Spinal cord (tissue), 10 donors: ENCODE data around the gene CCZ1. TPM values are rescaled to one million over a fixed set of nuclear protein-coding genes. Genes with fewer than 3 reads are reported as not detected.
"Not testable (repeated sequence)": the region's sequence is repeated elsewhere in the genome, so short reads cannot be mapped to it uniquely, and the experiment has no call there.

ENCODE experiments used
- DNase-seq, 6 donors: peaks; one replicate each; pipeline versions ENCODE4 v3.0.0 to v3.0.0-alpha.2; 2013 to 2015; ENCODE audit warnings: low spot score in 6 of 6, low read depth in 4 of 6
- H3K27ac ChIP-seq: one replicate; pipeline ENCODE4 v1.5.1; 2013; ENCODE audit warnings: low read depth, low read length, control low read depth
- H3K27me3 ChIP-seq: one replicate; pipeline ENCODE4 v1.6.1; 2013; ENCODE audit warnings: low read length; ENCODE audit not compliant: control insufficient read depth, insufficient read depth
- H3K36me3 ChIP-seq: one replicate; pipeline ENCODE4 v1.6.1; 2013; ENCODE audit warnings: low read length; ENCODE audit not compliant: control insufficient read depth, insufficient read depth
- H3K4me1 ChIP-seq: one replicate; pipeline ENCODE4 v1.6.1; 2013; ENCODE audit warnings: low read length; ENCODE audit not compliant: control insufficient read depth, insufficient read depth
- H3K4me3 ChIP-seq: one replicate; pipeline ENCODE4 v1.5.1; 2013; ENCODE audit warnings: low read depth, low read length, control low read depth
- H3K9me3 ChIP-seq: one replicate; pipeline ENCODE4 v1.6.1; 2013; ENCODE audit warnings: low read length; ENCODE audit not compliant: control insufficient read depth, insufficient read depth
- whole genome bisulfite sequencing: methylation state at CpG from one replicate; pipeline ENCODE4 v1.1.5; 2013; ENCODE audit warnings: missing lambda C conversion rate; ENCODE audit not compliant: insufficient coverage; 5-methylcytosine and 5-hydroxymethylcytosine counted together
- polyA plus RNA-seq, 2 donors: library from polyadenylated mRNA; unstranded; fragments of 120-200 nt; gene quantifications; one replicate each; pipeline ENCODE4 v1.2.1, GENCODE V29; 2013; ENCODE audit not compliant: insufficient read length in 2 of 2
- total RNA-seq, 2 donors: library from RNA; depleted of rRNA in 1 of 2; stranded (reverse); fragments of 120-200 nt in 1 of 2; fragments of >200 nt in 1 of 2; gene quantifications; one replicate each; pipeline versions ENCODE4 v1.2.3 to v1.2.4, GENCODE V29; 2013 to 2014
- donor health status: healthy.

CCZ1 gene
- total and polyA plus RNA-seq, 4 donors: 47.1 to 102 (median 84.5) TPM

DNA sequence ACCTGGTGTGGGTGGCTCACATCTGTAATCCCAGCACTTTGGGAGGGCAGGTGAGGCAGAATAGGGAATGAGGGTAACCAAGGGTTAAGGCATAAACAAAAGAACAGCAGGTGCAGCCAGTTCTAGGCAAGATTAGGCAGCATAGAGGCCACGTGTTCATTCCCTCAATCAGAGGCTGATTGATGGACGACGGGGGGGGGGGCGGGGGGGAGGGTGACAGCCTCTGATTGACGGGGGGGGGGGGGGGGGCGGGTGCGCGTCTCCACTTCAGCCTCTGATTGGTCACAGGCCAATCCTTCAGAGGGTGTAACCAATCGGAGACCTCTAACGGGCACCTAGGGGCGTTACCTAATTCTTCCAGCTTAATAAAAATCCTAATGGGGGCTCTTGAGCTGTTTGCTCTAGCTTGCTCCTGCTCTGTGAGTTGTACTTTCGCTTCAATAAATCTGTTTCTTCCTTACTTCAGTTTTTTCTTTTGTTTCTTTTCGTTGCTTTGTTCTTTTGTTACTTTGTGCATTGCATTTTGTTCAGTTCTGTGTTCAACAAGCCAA is 1.1 kb upstream of the CCZ1 start:
- not testable (repeated sequence) for DNase-seq, H3K27me3 ChIP-seq, H3K4me3 ChIP-seq, H3K36me3 ChIP-seq, H3K9me3 ChIP-seq, H3K27ac ChIP-seq, H3K4me1 ChIP-seq
- no CpG with 5 or more reads among the region's 13 CpGs for WGBS

DNA sequence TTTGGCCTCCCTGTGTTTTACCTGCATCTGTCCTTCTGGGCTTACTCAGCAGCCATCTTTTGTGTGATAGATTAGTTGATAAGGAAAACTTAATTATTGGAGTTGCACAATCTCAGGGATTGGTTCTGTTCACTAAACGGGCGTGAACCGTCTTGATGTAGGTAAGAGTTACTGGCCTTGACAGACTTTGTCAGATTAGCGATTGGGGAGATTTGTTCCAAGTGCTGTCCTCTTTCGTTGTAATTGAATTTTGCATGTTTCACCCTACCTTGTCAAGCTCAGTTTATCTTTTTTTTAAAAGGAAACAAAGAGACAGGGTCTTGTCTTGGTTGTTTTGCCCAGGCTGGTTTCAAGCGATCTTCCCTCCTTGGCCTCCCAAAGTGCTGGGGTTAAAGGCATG is 4.5 kb downstream of the CCZ1 start:
- H3K27ac ChIP-seq, DNase-seq, H3K27me3 ChIP-seq, H3K36me3 ChIP-seq, H3K4me3 ChIP-seq, H3K4me1 ChIP-seq, H3K9me3 ChIP-seq: not testable (repeated sequence)
- WGBS: no CpG with 5 or more reads among the region's 6 CpGs

DNA sequence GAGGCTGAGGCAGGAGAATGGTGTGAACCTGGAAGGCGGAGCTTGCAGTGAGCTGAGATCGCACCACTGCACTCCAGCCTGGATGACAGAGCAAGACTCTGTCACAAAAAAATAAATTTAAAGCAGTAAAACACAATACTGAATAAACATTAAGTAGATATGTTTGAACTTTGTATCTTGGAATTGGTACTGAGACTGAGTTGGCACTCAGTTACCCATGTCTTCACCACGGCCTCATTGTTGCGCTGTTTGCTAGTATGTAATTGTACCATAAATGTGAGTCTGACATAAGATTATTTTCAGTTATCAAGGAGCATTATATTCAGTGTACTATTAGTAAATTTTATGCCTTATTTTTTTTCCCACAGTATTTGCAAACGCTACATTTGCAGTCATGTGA is 6.2 kb downstream of the CCZ1 start:
- H3K27ac ChIP-seq, H3K9me3 ChIP-seq, H3K4me3 ChIP-seq, H3K27me3 ChIP-seq, H3K36me3 ChIP-seq, DNase-seq, H3K4me1 ChIP-seq: not testable (repeated sequence)
- no CpG with 5 or more reads among the region's 5 CpGs for WGBS

DNA sequence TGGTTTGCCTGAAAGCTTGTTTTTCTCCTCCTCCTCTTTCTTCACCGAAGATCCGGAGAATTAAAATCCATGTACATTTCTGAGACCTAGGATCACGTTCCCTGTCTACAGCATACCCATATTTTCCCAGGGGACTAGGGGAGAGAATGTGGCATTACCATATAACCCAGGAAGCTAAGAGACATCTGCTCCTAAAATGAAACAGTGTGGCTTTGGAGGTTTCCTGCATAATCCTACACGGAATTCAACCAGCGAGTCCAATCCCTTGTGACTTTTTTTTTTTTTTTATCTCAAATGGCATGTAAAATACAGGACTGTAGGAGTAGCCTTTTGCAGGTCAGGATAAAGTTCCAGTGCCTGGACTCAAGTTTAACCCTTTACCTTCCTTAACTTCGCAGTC is 10.3 kb downstream of the CCZ1 start:
- H3K9me3 ChIP-seq, DNase-seq, H3K27me3 ChIP-seq, H3K4me3 ChIP-seq, H3K36me3 ChIP-seq, H3K27ac ChIP-seq, H3K4me1 ChIP-seq: not testable (repeated sequence)
- WGBS: no CpG with 5 or more reads among the region's 6 CpGs

DNA sequence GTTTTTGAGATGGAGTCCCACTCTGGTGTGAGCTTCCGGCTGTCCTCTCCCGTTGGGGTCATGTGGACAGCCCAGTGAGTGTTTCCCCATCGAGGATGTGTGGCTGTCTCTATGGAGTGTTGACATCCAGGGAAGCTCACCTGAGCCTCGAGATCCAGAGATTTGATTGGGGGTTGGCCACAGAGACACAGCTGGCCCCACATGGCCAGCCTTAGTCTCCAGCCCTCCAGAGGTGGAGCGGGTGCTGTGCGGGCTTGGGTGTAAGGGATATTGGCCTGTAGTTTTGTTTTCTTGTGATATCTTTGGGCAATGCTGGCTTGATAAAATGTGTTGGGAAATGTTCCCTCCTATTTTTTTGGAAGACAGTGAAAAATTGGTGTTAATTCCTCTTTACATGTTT is 18.0 kb downstream of the CCZ1 start:
- H3K27ac ChIP-seq, H3K4me1 ChIP-seq, H3K9me3 ChIP-seq, DNase-seq, H3K36me3 ChIP-seq, H3K4me3 ChIP-seq, H3K27me3 ChIP-seq: not testable (repeated sequence)
- WGBS: no CpG with 5 or more reads among the region's 6 CpGs

DNA sequence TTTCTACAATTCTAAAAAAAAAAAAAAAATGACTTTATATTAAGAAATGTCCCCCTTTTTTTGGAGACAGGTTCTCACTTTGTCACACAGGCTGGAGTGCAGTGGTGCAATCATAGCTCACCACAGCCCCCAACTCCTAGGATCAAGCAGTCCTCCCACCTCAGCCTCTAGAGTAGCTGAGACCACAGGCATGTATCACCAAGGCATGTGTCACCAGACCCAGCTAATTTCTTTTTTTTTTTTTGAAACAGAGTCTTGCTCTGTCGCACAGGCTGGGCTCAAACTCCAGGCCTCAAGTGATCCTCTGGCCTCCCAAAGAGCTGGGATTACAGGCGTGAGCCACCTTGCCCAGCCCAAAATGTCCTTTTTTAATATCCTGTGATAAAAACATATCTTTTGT is 25.6 kb downstream of the CCZ1 start:
- DNase-seq, H3K27ac ChIP-seq, H3K9me3 ChIP-seq, H3K27me3 ChIP-seq, H3K36me3 ChIP-seq, H3K4me1 ChIP-seq, H3K4me3 ChIP-seq: not testable (repeated sequence)
- no CpG with 5 or more reads among the region's 2 CpGs for WGBS

DNA sequence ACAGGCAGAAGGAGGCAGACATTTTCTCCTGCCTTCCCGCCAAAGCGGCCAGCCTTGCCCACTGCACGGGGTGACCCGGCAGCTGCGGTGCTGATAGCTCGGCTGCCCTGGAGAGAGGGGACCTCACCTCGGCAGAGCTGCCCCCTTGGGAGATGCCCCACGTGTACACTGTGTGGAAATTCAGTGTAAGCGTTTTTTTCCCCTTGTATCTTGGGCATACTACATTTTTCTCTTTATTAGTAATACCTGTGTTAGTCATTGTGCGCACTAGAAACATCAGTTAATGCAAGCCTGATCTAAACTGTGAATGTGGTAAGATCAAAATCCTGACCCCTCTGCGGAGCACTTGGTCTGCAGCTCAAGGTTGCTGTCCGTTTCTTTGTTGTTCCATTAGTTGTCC is 26.1 kb downstream of the CCZ1 start:
- H3K4me3 ChIP-seq, H3K27me3 ChIP-seq, H3K4me1 ChIP-seq, H3K36me3 ChIP-seq, H3K9me3 ChIP-seq, H3K27ac ChIP-seq, DNase-seq: not testable (repeated sequence)
- no CpG with 5 or more reads among the region's 12 CpGs for WGBS

DNA sequence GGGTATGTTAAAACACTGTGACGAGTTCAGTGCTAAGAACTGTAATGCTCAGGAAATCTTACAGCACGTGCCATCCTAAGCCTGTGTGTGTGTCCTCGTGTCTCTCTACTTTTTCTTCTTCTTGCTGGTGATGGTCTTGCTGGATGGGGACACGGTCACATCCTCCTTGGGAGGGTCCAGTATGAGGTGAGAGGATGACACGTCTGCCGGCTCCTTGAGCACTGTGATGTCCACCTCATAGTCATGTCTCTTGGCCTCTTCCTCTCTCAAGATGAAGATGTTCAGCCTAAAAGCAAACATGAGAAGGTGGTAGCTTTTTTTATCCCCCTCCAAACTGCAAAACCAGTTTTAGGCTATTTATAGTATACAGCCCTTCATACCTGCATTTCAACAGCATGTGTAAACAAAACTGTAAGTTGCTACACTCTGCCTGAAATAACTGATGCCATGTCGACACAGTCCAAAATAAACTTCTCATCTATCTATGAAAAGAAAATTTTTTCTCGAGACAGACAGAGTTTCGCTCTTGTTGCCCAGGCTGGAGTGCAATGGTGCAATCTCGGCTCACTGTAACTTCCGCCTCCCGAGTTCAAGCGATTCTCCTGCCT is 27.8 kb downstream of the CCZ1 start:
- H3K27ac ChIP-seq, H3K4me1 ChIP-seq, H3K36me3 ChIP-seq, DNase-seq, H3K4me3 ChIP-seq, H3K9me3 ChIP-seq, H3K27me3 ChIP-seq: not testable (repeated sequence)
- no CpG with 5 or more reads among the region's 13 CpGs for WGBS

DNA sequence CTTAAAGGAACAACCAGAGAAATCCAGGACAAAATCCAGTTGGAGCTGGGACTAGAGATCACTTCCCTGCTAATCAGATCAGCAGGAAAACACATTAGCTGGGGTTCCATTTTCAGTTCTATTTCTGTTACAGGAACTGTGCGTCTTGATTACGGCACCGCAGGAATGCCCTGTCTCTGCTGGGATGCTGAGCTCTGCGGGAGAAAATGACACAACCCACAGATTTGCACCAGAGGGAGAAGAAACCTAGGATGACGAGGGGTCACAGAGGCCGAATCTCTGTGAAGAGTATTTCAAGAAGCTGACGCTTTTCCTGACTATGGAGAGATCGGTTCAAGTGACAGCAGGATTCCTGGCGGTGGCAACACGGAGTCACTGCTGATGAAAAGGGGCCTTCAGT is 31.8 kb downstream of the CCZ1 start:
- DNase-seq, H3K36me3 ChIP-seq, H3K27me3 ChIP-seq, H3K27ac ChIP-seq, H3K9me3 ChIP-seq, H3K4me1 ChIP-seq, H3K4me3 ChIP-seq: not testable (repeated sequence)
- no CpG with 5 or more reads among the region's 10 CpGs for WGBS

DNA sequence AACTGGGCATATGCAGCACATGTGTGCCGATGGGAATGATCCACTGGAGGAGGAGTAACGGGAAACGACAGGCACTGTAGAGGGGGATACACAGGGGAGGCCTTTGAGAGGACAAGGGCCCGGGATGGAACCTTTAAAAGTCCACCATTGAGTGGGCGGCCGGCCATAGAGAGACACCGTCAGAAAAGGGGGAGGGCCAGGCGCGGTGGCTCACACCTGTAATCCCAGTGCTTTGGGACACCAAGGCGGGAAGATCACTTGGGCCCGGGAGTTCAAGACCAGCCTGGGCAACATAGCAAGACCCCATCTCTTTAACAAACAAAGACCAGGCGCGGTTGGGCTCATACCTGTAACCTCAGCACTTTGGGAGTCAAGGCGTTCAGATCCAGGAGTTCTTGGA is 32.7 kb downstream of the CCZ1 start:
- WGBS: 94% methylated on average over 11 of the region's 14 CpGs
- H3K9me3 ChIP-seq, H3K4me1 ChIP-seq, DNase-seq, H3K27ac ChIP-seq, H3K4me3 ChIP-seq, H3K27me3 ChIP-seq, H3K36me3 ChIP-seq: not testable (repeated sequence)
